Measurements from ENCODE around the gene GMCL2.

The GMCL2 gene

DNA sequence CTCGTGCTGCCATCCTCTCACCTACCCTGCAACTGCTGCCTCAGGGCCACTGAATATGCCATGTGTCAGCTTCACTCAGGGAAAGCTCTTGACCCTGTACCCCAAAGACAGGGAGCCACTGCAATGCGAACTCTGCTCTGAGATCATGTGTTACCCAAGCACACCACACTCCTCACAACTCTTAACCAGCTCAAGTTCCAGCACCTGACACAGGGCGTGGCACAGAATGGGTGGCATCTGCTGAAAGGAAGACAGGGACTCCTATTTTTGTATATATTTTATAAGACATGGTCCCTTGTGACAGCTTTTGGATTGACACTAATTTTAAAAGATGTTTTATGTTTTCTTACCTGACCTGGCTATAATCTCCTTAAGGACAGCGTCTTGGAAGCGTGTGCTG lies 34.7 kb upstream of the GMCL2 start:
- DNase-seq, result no peak

DNA sequence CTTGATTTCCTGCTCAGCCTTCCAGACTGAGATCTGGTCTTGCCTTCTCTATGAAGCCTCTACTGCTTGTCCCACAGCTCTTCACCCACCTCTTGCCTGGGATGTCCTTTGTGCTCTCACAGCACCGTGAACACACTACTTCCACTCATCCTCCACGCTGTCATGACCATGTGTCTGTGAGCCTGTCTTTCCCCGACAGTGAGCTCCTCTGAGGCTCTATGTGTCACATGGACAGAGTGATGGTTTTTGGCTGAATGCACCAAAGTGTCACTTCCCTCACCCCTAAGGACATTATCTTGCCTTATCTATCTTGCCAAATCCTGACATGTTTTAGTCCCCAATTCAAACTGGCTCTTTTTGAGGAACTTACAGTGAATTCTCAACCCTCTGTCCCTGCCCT lies 34.1 kb upstream of the GMCL2 start:
- DNase-seq, result no peak

DNA sequence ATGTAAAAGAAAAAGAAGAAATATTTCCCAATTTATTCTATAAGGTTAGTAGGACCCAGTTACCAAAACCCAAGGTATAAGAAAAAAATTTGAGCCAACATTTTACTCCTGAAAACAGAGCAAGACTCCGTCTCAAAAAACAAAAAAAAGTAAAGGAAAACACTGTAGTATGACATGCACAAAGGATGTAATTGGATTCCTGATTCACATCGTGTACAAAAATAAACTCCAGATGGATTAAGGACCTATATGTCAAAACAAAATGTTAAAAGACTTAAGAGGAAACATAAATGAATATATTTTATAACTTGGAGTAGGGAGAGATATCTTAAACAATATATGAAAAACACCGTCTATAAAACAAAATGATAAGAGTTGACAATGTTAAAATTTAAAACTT lies 31.7 kb upstream of the GMCL2 start:
- DNase-seq, result no peak

DNA sequence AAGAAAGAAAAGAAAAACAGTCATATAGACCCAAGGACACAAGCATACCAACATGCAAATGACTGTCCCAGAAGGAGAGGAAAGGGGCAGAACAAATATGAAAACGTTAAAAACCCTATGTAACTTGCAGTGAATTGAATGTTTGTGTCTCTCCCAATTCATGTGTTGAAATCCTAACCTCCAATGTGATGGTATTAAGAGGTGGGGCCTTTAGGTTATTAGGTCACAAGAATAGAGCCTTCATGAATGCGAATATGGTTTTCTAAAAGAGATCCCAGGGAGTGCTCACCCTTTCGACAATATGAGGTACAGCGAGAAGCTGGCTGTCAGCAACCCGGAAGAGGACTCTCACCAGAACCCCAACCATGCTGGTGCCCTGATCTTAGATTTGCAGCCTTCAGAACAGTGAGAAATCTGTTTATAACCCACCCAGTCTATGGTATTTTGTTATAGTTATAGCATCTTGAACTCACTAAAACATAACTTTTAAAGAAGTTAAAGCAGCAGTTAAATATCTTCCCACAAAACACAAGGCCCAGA lies 31.1 kb upstream of the GMCL2 start:
- no peak for DNase-seq

DNA sequence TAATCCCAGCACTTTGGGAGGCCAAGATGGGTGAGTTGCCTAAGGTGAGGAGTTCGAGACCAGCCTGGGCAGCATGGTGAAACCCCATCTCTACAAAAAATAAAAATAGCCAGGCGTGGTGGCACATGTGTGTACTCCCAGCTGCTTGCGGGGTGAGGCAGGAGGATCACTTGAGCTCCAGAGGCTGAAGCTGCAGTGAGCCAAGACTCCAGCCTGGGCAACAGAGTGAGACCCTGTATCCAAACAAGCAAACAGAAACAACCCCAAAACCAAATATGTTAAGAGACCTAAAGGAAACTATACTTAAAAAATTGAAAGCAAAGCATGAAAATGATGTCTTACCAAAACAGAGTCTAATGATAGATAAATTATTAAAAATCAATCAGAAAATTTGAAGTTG lies 29.6 kb upstream of the GMCL2 start:
- no peak for DNase-seq

DNA sequence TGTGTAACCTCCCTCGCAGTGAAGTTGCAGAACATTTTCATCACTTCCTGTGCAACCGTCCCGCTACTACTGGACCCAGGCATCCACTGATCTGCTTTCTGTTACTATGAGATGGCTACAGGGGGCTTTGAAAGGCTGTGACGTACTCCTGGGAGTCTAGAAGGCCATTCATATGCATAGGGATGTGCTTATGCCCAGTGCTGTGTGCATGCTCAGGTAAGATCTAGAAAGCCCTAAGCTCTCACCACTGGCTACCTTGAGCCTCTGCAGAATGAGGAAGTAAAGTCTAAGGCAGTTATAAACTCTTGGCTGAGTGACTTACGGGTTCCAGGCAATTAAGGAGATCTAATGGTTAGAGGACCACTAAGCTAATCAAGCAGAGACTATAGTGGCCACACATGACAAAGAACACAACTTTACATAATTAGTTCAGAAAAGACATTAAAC lies 28.9 kb upstream of the GMCL2 start:
- no peak for DNase-seq

DNA sequence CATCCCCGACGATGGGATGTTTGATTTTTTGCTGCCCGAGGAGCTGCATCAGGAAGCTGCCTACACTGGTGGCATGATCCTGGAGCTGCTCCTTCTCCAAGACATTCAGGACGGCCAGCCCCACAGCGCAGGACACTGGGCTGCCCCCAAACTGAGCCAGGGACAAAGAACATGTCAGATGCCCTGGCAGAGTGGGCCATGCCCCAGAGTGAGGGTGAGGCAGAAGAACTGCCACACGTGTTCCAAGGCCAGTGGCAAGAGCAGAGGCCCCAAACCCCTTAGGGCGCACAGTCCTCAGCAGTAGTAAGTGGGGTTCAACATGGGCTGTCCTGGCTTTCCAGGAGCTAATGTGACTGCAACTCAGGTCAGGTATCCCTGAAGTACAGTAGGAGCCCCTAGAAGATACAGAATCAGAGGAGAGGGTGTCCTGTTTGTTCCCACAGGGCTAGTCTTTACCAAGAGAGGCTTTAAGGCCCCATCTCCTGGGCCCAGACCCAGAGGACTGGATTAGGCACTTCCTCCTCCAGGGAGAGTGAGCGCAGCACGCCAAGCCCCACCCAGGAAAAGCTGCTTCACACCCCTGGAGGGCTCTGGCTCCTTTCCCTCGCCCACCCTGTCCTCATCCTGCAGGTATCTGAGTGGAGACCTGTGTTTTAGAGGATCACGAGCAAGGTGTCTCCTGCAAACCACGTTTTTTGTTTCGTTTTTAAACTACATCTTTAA lies 28.3 kb upstream of the GMCL2 start:
- DNase-seq, result no peak

DNA sequence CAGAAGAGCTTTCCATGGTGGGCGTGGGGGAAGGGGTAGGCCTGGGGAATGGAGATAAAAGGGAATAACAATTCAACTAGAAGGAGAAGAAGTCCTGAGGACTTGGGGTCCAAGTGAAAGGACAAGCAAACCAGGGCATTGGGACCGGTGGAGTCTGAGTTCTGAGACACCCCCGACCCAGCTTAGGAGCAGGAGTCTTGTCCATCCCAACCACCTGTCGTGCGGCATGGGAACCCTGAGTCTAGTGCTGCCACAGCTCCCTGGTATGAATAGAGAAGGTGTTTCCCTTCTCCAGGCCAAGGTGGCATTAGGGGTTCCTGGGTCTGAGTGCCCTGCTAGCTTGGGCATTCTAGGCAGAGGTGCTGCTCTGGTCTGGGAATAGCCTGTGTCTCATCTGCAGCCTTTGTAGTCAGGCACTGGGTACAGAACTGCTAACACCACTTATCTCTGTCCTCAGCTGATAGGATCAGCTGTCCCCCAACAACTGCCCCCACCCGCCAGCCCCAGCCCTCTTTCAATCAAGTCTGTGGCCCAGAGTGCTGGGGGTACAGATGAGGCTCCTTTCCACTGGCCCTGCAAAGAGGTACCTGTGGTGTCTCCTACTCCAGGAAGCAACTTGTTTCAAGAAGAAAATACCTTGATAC lies 27.1 kb upstream of the GMCL2 start:
- DNase-seq, result no peak

DNA sequence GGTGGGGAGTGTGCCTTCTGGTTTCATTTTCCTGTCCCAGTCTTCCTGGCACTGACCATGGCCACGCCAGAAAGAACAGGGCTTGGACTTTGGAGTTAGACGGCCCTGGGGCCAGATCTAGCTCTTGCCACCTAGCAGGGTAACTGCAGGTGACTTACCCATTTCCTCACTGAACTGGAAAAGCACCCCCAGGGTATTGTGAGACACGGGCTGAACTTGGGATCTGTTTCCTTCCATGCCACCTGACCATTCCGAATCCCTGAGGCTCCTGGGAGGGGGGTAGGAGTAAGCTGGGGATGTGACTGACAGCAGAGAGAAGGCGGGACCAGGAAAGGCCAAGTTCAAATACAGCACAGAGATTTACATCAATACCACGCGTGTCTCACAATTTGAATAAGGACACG lies 26.6 kb upstream of the GMCL2 start:
- no peak for DNase-seq

DNA sequence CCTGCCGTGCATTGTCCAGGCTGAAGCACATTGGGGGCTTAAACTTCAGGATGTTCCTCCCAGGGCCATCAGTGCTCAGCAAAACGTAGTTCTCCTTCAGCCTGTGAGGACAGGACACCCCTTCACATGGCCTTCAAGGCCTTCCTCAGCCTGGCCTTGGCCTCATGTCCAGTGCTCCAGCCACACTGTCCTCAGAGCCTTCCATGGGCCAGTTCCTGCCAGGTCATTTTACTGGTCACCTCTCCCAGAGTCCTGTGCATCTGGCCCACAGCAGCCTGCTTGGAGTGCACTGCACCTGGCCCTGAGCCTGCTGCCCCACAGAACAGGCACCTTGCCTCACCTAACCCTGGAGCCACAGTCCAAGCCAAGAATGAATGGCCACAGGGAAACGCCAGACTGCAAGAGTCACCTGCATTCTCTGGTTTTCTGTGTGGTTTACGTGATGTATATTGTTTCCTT lies 25.9 kb upstream of the GMCL2 start:
- no peak for DNase-seq

DNA sequence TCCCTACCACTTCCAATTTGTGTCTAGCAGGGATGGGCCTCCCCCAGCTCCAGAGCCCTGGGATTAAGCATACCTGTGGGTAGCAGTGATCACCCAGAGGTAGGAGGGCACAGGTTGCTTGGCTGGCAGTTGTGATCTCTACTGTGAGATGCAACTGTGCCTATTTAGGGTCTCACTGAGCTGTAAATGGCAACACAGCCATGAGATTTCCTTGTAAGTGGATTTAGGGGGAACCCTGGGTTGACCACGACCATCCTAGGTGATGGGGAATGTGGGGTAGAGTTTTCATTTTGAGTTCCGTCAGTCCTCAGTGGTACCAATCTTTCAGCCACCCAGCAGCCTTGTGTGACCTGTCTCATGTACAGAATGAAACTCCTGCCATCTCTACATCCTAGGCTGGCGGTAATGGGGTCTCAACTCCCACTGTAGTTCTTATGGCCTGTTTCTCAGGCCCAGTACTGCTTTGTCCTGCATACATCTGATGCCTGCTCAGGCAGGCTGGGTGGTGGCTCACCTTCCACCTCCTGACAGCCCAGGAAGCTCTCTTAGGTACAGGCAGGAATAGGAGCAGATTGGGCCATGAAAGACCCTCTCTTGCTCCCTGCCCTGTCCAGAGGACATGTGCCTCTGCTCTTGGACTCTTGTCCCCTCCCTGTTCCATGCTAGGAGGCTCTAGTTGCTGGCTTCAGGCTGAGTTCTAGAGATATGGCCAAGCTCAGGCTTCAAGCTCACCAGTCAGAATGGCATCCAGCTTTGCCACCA lies 25.3 kb upstream of the GMCL2 start:
- DNase-seq, result no peak

DNA sequence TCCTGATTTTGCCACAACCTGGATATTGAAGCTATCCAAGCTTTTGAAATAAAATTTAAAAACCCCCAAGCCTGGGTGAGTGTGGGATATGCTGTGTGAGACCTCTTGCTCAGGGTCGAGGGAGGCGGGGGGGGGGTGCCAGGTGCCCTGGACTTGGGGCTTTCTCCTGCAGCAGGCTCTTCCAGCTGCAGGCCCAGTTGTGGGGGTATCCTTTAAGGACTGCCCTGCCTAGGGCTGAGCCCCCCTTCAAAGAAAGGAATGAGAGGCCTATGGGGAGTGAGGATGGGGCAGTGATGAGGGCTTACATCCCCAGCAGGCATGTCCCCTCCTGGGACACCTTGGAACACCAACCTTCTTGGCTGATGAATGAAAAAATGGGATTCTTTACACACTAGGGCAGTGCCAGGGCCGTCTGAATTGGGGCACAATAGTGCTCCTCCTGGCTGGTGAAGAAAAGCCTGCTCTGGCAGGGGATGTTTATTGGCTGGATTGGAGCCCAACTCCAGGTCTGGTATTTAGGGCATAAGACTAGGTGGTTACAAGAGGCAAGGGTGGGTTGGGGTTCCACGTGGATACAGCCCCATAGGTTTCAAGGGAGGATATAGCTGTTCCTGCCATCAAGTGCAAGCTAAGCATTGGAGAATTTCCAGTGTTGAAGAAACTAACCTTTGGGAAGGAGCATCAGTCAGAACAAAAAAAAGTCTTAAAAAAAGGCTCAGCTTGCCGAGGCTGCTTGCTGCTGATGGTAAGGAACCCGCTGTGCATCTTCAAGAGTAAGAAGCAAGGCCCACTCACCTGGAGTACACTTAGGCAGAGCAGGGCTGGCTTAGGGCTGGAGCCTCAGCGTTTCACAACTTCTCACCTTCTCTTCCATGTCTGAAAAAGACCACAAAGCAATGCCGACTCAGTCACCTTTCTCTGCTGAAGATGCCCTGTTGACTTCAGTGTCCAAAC lies 24.2 kb upstream of the GMCL2 start:
- no peak for DNase-seq

DNA sequence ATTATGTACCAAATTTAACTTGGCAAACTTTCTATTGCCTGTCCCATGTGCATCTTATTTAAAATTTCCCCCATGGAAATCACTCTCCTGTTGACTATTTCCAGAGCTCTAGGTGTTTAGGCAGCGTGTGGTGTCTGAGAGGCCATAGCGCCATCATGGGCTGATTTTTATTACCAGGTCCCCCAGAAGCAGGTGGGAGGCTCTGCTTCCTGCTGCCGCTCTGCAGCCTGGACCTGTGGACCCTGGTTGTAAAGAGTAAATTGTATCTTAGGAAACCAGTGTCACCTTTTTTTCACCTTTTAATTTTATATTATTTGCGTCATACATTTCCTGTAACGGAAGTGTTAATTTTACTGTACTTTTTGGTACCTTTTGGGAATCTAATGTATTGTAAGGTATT lies 23.5 kb upstream of the GMCL2 start:
- no peak for DNase-seq

DNA sequence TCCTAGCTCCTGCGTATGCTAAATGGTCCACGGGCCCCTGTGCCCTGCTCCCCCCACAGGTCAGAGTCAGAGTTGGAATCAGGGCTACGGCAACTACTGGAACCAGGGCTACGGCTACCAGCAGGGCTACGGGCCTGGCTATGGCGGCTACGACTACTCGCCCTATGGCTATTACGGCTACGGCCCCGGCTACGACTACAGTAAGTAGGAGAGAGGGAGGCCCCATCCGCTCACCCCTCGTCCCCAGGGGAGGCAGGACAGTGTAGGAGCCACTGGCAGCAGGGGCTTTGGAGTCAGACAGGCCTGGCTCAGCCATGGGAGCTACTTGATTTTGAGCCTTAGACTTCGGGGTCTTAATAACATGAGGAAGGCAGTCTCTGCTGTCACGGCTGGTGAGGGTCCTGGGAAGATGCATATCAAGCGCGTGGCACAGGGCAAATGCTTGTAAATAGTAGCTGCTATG lies 22.9 kb upstream of the GMCL2 start:
- no peak for DNase-seq

DNA sequence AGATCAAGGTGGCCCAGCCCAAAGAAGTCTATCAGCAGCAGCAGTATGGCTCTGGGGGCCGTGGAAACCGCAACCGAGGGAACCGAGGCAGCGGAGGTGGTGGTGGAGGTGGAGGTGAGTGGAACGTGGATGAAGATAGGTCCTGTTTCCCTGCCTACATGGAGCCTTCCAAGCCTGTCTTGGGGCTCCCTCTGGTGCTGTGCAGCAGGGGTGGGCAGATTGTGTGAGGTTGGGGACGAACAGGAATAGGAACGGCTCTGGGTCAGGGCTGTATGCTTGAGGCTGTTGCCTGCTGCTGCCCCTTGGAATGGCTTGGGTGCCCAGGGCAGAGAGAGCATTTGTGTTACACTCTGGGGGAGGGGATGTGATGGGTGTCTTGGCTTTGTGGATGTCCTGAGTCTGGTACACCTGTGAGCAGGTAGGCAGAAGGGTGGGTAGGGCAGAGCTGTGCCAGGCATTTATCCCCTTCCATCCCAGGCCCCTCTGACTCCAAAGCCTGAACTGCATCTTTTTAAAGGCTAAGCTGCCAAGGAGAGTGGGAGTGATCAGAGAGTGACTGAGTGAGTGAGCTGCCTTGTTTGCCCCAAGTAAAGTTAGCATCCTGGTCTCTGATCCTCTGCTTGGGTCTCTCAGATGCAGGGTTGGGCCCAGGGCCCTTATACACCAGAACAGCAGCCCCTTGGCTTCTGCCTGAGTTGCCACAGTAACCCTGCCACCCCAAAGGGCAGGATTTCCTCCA lies 22.3 kb upstream of the GMCL2 start:
- DNase-seq, result no peak

DNA sequence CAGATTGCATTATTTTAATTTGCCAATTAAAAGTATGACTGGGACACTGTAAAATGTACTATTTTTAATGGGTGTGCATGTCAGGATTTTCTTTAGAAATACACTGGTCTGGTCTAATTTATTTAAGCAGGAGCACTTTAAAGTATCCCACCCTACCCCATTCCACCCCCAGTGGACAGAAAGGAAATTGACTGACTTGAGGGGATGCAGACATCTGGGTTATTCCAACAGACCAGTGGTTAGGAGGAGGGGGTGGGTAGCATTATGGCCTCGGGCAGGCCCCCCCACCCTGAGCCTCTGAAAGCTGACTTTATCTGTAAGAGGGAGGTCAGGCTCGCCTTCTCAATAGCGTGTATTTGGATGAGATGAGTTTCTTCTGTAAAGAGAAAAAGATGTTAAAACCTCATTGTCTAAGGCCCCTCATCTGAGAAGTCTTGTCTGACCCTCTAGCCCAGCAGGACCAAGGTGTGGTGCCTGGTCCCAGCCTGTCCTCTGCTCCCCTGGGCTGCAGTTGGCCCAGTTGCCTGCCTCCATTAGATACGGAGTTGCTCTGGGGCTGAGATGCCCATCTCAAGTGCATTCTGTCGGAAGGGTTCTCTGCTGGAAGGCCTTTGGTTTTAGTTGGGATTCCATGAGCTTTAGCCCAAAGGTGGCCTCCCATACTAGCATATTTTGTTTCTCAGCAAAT lies 21.5 kb upstream of the GMCL2 start:
- DNase-seq, result no peak

DNA sequence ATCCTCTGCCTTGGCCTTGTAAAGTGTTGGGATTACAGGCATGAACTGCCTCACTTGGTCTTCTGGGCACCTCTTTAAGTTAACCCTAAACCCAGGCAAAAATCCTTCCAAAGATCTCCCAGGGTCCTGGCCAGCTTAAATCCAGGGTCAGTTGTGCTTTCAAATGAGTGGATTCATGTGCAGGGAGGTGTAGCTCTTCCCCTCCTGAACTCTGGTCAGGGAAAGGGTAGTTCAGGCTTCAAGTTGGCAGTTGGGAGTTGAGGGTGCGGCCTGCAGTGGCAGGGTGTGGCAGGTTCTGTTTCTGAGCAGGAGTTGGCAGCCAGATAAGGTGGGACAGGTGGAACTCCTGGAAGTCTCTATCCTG lies 20.7 kb upstream of the GMCL2 start:
- DNase-seq, result no peak

DNA sequence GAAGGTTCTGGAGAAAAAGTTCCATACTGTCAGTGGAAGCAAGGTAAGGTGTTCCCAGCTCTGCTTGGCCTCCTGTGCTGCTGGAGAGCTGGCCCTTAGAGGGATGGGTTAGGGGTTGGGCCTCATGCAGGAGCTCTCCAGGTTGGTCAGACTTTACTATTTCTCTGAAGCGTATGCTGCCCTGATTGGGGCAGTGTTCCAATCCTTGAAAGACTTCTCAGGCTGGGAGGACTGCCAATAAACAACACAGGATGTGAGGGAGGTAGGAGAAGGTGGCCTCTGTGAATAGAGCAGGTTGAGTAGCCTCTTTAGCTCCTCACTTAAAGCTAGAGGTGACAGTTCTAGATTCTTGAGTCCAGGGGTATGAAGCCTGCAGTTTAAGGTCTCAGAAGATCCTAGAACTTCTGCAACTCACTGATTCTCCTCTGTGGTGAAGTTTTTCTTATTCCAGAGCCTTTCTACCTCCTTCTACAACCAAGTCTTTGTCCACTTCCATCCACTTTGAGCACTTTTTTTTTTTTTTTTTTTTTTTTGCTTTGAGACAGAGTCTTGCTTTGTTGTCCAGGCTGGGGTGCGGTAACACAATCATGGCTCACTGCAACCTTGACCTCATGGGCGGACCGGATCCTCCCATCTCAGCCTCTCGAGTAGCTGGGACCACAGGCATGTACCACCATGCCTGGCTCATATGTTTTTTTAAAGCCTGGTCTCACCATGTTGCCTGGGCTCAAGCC lies 20.2 kb upstream of the GMCL2 start:
- DNase-seq, result no peak

DNA sequence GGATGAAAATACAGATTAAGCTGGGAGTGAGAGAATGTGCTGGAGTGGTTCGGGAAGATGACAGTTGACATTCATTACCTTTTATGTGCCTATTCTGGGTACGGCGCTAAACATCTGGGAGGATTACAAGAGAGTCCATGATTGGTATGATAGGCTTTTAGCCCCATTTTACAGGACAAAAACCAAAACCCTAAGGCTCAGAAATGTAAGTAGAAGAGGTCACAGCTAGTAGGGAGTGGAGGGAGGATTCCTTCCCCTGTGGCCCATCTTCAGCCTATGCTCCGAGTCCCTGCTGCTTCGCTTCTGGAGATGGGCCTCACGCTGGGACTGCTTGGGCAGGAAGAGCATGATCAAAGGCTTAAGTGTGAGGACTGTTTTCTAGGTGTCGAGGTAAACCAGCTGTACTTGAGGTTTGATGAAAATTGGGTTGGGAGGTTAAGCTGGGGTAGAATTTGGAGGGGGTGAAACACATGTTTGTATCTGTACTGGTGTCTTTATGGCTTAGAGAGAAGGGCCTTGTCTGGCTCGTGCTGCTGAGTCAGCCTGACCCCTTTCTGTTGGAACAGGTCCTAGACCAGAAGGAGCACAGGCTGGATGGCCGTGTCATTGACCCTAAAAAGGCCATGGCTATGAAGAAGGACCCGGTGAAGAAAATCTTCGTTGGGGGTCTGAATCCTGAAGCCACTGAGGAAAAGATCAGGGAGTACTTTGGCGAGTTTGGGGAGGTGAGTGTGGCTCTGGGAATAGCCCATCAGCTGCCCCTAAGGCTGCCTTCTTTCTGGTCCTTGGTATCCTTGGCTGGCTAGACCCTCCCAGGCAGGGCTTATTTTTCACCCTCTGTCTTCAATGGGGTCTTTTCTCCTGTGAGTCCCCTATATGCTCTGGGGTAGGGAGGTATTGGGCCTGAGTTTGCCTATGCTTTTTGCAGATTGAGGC lies 19.3 kb upstream of the GMCL2 start:
- DNase-seq, result no peak
